ENCODE results near the gene UBE2F. TPM values are rescaled to one million over a fixed set of nuclear protein-coding genes. Genes with fewer than 3 reads are reported as not detected.
"Not testable (repeated sequence)": the region's sequence is repeated elsewhere in the genome, so short reads cannot be mapped to it uniquely, and the experiment has no call there.

The UBE2F gene
- total RNA-seq, 1 donor from 2014 or later = 135 TPM

DNA sequence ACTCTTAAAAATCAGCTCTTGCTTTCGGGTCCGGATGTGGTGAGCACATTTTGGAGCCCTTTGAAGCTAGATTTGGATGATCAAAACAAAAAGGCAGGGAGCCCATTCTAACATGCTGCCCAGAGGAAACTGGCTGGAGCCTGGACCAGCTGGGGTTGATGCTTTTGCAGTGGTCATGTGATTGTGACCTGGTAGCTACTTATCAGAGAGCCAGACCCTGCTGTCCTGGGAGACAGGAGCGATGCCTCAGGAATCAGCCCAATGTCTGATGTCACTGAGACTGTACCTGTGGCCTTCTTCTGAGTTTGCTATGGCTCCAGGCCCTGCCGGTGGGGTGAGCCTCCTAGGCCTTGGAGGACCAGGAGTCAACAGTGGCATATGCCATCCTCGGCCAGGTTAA, 75.3 kb downstream of the UBE2F start:
- DNase-seq (ENCODE audit: low read depth) = no peak

DNA sequence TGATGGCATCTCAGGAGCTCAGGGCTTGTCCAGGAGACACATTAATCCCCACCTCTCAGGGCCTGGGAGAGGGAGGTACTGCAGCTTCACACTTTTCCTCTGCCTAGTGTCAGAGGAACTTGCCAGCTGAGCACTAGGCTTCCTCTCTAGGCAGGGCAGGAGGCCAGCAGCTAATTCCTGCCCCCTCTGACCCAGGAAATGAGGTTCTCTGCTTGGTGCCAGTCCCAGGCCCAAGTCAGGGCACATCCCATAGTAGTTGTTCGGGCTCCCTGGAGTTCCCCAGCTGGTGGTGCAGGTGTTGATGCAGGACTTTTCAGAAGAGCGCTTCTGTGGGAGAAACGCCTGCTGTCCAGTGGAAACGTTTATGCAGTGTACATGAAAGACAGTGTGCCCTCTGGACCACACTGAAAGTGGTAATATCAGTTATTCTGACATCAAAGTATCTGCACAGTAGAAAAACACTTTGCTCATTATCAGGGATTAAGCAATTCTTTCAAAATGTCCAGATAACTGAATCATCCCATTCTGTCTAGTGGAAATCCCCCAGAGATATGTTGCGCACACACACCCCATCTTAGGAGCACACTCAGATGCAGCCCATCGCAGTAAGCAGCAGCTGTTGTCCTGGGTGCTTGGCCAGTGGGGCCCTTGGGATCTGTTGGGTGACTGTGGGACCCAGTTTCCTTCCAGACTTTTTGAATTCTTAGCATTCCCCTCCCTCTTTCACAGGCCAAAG, 76.2 kb downstream of the UBE2F start:
- DNase-seq (ENCODE audit: low read depth) = no peak

DNA sequence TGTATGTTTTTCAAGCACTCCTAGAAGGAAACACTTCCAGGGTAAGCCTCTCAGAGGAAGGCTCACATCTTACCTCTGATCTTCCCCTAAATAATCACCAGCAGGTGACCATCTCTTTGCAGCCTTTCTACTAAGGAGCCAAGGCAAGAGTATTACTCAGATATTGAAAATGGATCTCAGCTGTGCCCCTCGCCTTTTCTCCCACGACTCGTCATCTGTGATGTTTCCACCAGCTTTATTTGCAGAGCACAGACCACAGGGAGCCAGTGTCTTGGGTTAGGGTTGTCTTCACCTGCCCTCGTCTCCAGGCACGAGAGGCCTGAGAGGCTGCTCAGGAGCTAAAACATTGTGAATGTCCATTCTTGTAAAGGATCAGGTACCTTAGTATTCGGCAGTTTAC, 77.0 kb downstream of the UBE2F start:
- DNase-seq (ENCODE audit: low read depth) = peak; percentile 38

DNA sequence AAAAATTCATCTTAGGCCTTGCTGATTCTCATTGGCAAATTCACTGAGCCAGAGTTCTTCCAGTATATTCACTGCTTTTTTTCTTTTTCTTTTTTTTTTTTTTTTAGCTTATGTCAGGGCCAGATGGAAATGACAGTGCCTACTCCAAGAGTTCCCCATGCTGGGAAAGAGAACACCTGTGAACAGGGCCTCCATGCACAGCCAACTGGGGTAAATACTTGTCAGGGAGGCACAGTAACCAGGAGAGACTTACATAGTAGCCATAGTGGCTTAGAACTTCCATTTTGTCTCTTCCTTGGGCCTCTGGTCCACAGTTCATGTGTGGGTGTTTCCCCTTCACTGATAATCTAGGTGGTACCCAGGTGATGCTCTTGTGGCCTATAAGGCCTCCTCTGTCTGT, 78.8 kb downstream of the UBE2F start:
- no peak for DNase-seq (ENCODE audit: low read depth)

DNA sequence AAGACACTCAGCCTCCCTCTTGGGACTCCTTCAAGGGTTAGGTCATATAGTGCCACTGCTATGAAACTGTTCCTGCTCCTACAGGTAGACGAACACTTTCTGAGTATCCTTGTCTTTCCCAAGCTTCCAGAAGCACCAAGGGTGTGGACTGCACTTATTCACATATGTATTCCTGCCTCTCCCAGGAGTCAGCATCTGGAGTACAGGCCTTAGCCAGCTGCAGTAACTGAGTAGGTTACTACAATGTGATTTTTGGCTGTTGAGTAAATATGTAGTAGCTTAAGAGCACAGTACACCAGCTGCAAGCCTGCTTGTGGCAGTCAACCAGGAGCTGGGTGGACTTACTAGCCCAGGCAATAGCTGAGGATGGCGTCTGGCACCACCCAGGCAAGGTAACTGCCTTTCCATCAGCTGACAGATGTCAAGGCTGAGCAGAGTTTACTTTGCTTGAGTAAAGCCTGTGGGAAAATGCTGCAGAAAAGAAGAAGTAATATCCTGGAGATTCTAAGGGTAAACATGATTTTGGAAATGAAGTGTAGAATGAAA, 80.0 kb downstream of the UBE2F start:
- no peak for DNase-seq (ENCODE audit: low read depth)

DNA sequence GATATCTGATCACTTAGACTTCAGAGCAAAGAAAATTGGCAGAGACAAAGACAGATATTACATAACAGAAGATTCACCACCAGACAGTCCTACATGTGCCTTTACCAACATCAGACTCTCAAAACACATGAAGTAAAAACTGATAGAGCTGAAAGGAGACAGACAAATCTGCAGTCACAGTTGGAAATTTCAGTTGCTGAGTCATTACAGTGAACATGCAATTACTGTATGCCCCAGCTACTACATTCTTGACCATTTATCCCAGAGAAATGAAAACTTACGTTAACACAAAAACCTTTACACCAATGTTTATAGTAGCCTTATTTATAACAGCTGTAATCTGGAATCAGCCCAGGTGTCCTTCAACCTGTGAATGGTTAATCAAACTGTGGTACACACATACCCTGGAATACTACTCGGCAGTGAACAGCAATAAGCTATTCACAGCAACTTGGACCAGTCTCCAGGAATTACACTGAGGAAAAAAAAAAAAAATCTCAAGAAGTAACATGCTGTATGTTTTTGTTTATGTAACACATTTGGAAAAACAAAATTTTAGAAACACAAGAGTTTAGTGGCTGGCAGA, 86.5 kb downstream of the UBE2F start:
- no peak for DNase-seq (ENCODE audit: low read depth)

DNA sequence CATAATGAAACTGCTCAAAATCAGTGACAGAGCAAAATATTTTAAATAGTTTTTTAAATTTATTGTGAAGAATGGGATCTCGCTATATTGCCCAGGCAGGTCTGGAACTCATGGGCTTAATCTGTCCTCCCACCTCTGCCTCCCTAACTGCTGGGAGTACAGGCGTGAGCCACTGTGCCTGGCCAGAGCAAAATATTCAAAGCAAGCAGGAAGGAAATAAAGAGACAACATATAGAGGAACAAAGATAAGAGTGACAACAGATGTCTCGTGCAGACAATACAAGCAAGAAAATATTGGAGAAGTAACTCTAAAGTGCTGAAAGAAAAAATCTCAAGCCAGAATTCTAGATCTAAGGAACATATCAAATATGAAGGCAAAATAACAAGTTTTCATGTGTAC, 89.0 kb downstream of the UBE2F start:
- no peak for DNase-seq (ENCODE audit: low read depth)

DNA sequence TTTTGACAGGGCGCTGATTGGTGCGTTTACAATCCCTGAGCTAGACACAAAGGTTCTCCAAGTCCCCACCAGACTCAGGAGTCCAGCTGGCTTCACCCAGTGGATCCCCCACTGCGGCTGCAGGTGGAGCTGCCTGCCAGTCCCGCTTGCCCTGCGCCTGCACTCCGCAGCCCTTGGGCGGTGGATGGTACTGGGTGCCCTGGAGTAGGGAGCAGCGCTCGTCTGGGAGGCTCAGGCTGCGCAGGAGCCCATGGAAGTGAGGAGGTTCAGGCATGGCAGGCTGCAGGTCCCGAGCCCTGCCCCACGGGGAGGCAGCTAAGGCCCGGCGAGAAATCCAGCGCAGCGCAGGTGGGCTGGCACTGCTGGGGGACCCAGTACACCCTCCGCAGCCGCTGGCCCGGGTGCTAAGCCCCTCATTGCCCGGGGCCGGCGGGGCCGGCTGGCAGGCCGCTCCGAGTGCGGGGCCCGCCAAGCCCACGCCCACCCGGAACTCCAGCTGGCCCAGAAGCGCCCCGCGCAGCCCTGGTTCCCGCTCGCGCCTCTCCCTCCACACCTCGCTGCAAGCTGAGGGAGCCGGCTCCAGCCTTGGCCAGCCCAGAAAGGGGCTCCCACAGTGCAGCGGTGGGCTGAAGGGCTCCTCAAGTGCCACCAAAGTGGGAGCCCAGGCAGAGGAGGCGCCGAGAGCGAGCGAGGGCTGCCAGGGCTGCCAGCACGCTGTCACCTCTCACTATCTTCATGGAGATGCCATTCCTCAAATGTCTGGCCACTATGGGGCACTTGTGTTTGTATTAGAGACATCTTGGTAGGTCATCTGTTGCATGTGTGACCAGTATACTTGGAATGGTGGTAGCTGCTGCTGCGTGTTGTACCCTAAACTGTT, 91.1 kb downstream of the UBE2F start:
- not testable (repeated sequence) for DNase-seq (ENCODE audit: low read depth)

DNA sequence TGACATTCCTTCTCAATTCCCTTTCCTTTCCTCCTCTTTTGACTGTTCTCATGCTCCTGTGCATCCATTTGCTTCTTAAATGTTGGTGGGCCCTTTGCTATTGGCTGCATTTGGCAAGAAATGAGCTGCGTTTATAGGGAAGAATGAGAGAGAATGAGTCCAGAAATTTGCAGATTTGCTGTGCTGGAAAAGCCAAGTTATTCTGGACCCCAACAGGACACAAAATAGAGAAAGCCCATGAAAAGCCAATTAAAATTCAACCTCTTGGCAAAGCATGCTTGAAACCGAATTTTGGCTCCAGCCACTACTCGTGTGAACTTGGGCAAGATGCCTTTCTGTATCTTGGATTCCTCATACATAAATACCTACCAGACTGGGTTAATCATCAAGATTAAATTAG, 92.7 kb downstream of the UBE2F start:
- no peak for DNase-seq (ENCODE audit: low read depth)

DNA sequence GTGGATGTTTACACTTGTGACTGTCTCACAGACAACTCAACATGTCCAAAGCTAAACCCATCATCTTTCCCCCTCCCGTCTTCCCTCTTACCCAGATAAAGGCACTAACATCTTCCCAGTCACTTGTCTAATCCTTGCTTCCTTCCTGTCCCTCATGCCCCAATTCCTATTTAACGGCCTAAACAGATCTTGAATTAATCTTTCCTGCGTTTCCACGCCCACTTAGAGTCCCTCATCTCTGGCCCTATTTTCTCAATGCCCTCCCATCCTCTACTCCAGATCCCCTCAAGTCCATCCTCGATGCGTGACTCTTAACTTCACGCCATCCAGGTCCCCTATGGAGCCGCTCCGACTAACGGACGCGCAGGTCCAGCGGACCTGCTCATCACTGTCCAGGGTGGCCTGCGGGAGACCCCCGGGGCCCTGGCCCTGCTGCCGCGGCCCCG, 93.3 kb downstream of the UBE2F start:
- DNase-seq (ENCODE audit: low read depth) = no peak

DNA sequence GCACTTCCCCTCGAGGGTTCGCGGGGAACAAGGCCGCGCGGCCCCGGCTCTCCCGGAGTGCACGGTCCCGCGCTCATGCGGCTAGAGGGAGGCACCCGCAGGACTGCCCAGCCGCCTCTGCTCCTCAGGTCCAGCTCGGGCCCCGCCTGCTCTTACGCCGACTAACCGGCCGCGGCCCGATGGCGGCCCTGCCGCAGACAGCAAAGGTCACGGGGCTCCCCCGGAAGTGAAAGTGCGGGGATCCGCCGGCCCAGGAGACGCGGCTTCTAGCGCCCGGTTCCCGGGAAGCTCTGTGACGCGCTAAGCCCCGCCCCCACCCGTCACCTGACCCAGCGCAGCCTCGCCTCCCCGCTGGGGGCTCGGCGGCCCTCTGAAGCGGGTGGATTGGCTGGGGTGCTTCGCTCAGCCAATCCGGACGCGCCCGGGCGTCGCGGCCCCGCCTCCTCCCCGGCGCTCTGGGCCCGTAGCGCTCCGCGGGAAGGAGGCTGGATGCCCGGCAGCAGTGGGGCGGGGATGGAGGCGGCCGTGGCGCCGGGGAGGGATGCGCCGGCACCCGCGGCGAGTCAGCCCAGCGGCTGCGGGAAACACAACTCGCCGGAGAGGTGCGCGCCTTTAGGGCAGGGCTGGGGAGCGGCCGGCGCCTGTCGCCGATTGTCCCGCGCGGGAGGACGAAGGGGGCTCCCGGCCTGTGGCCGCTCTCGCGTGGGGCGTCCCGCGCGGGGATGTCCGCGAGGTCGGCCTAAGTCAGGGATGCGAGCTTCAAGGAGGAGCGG, 93.9 kb downstream of the UBE2F start, which contains the start of gene SCLY:
Gene SCLY, plus strand, starts transcription at position 460 of the 773 bp plus-strand sequence. Its CDS starts 54 bp downstream, at position 514.
- DNase-seq (ENCODE audit: low read depth) = peak; percentile 98

DNA sequence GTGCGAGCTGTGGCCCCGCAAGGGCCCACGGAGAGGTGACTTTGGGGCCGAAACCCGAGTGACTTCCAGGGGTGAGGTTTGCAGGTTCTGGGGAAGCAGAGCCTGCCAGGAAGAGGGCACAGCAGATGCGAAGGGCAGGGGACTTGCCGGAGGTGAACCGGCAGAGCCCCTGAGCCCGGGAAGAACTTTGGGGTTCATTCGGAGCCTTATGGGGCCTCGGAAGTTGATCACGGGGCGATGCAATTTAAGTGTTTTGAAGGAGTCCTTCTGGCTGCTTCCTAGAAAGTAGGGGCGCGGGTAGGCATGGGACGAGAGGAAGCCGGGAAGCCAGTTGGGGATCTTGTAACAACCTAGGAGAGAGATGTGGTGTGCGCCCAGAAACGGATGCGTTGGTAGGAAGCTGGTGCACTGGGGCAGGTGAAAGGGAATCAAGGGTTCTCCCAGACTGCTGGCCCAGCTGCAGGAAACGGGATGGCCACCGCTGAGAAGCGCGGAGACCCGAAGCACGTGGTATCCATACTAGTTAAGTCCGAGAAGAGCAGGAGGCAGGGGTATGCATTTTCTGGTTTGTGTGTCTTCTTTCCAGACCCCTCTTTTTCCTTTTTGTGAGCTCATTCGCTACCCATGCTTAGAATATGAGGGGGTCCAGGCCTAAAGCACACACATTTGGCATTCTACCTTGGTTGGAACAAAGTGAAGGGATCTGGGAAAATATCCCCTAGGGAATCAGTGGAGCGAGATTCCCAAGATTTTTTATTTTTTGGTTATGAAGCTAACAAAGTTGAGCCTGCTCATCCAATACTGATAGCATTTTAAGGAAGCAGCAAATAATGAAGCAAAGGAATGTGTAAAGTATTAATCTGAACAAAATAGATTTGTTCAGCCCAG, 94.7 kb downstream of the UBE2F start:
- DNase-seq (ENCODE audit: low read depth) = peak; percentile 44

DNA sequence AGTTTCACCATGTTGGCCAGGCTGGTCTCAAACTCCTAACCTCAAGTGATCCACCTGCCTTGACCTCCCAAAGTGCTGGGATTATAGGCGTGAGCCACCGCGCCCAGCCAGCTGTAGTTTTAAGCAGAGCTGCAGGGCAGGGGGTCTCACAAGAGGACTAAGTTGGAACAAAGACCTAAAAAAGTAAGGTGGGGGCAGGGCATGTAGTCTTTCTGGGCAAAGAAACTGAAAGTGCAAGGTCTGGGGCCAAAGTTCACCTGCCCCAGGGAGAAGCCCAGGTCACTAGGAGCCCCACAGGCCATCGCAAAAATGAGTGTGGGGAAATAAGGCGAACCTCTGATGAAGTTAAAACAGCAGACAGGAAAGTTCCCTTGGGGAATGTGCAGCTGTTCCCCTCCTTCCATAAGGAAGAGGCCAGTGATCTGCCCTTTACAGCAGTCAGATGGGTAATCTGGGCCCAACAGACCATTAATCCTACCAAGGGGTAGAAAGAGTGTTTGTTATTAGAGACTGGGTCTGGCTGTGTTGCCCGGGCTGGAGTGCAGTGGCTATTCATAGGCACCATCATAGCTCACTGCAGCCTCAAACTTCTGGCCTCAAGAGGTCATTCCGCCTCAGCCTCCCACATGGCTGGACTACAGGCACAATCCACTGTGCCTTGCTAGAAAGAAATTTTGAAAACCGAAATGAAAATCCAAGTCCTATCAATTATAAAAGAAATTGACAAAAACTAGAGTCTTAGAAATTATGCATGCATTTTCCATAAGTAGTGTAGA, 96.8 kb downstream of the UBE2F start:
- peak; percentile 68 for DNase-seq (ENCODE audit: low read depth)

DNA sequence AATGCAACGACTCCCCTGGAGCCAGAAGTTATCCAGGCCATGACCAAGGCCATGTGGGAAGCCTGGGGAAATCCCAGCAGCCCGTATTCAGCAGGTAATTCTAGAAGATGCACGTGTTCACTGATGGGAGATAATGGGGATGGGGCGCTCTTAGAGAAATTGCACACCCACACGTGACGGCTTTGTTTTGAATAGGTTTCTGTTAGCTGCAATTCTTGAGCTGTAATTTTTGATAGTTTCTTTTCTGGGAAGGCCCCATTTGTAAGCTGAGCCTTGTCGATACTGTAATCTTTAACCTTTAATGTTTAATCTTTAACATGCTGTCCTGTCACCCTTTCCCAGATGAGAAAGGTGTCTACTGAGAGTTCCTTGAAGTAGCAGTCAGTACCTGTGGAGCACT, 97.6 kb downstream of the UBE2F start:
- DNase-seq (ENCODE audit: low read depth) = no peak

DNA sequence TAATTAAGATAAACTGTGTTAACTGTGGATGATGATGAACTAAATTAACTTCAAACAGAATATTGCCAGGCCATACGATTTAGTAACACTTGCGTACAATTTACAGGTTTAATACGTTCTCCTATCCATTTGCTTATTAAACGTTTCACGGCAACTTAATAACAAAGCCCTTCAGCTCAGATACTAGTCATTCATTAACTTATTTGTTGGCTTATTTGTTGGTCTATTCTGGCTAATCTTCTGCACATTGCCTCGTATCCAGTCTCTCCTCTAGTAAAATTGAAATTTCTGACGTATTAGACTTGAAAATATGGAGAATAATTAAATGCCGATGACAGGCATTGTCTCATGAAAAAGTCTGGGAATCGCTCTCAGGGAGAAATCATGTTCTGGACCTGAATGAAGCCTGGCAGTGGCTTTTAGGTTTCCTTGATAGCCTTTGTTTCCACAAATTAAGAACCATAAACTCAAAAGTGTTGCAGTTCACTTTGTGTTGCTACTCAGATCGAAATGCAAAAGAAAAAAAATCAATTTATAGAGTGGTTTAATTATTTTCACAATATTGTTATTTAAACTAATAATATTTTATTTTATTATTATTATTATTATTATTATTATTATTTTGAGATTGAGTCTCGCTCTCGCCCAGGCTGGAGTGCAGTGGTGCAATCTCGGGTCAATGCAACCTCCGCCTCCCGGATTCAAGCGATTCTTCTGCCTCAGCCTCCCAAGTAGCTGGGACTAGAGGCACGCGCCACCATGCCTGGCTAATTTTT, 98.4 kb downstream of the UBE2F start:
- DNase-seq (ENCODE audit: low read depth) = no peak

DNA sequence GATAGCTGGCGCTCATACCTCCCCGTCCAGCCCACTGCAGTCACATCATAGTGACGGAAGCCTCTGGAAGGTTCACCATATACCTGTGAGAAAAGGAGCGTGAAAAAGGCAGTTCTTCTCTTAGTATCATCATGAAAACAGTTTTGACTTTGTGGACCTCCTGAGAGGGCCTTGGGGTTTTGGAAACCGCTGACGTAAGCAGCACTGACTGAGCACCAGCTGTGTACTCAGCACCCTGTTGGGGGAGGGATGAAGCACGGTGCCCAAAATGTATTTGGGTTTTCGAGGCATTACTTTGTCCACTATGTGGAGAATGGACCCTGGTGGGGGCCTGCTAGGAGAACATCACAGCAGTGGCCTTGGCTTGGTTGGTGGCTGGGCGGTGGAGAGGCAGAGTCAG, 99.4 kb downstream of the UBE2F start:
- DNase-seq (ENCODE audit: low read depth) = no peak

DNA sequence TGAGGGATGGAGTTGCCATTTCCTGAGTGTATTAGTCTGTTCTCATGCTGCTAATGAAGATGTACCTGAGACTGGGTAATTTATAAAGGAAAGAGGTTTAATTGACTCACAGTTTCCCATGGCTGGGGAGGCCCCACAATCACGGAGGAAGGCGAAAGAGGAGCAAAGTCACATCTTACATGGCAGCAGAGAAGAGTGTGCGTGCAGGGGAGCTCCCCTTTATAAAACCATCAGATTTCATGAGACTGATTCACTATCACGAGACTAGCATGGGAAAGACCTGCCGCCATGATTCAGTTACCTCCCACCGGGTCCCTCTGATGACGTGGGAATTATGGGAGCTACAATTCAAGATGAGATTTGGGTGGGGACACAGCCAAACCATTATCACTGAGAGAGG, 99.9 kb downstream of the UBE2F start:
- not testable (repeated sequence) for DNase-seq (ENCODE audit: low read depth)

DNA sequence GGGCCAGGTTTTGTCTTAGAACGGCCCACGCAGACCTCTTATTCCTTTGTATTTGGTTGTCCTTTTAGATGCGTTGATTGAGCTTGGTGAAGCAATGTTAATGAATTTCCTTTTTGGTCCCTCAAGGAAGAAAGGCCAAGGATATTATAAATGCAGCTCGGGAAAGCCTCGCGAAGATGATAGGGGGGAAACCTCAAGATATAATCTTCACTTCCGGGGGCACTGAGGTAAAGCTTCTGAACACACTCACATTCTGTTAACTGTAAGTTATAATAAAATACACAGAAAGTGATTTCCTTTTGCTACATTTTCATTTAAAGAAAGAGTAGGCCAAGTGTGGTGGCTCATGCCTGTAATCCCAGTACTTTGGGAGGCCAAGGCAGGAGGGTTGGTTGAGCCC, 101.1 kb downstream of the UBE2F start:
- DNase-seq (ENCODE audit: low read depth) = no peak

Measured in myocyte (in vitro differentiated cells).